ENCODE measurements around the gene ARHGEF1.
A peak's percentile ranks its signal among the peaks of the same experiment; 100 is the strongest.

The ARHGEF1 gene

GRCh38 chr19:41930322-41930722 lies 47.3 kb downstream of the ARHGEF1 start:
- TF ChIP-seq, protein P1, sequence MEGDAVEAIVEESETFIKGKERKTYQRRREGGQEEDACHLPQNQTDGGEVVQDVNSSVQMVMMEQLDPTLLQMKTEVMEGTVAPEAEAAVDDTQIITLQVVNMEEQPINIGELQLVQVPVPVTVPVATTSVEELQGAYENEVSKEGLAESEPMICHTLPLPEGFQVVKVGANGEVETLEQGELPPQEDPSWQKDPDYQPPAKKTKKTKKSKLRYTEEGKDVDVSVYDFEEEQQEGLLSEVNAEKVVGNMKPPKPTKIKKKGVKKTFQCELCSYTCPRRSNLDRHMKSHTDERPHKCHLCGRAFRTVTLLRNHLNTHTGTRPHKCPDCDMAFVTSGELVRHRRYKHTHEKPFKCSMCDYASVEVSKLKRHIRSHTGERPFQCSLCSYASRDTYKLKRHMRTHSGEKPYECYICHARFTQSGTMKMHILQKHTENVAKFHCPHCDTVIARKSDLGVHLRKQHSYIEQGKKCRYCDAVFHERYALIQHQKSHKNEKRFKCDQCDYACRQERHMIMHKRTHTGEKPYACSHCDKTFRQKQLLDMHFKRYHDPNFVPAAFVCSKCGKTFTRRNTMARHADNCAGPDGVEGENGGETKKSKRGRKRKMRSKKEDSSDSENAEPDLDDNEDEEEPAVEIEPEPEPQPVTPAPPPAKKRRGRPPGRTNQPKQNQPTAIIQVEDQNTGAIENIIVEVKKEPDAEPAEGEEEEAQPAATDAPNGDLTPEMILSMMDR (IDR thresholded peaks at IDR 0.05; ENCODE audit: low read depth, low read length): no peak
- no peak for DNase-seq
- Histone ChIP-seq H3K4me3 (ENCODE audit: low read depth, low read length) (no peak overlapping the region), H3K27me3 (ENCODE audit: insufficient read depth, low read depth, severe bottlenecking) (peaks cover 34% of the 10 kb centered on the region), H3K27ac (no peak overlapping the region), H3K9me3 (ENCODE audit: severe bottlenecking) (no peaks in the 10 kb centered on the region), H3K36me3 (no peaks in the 10 kb centered on the region)

GRCh38 chr19:41930926-41931592 lies 48.1 kb downstream of the ARHGEF1 start:
- no peaks in the 10 kb centered on the region for H3K9me3 ChIP-seq (ENCODE audit: severe bottlenecking)
- no peak overlapping the region for H3K4me3 ChIP-seq (ENCODE audit: low read depth, low read length)
- no peak overlapping the region for H3K27ac ChIP-seq
- no peaks in the 10 kb centered on the region for H3K36me3 ChIP-seq
- DNase-seq: peak; percentile 64
- H3K27me3 ChIP-seq (ENCODE audit: insufficient read depth, low read depth, severe bottlenecking): peaks cover 27% of the 10 kb centered on the region
- TF ChIP-seq, protein P1 (IDR thresholded peaks at IDR 0.05; ENCODE audit: low read depth, low read length): peak; percentile 57

DNA sequence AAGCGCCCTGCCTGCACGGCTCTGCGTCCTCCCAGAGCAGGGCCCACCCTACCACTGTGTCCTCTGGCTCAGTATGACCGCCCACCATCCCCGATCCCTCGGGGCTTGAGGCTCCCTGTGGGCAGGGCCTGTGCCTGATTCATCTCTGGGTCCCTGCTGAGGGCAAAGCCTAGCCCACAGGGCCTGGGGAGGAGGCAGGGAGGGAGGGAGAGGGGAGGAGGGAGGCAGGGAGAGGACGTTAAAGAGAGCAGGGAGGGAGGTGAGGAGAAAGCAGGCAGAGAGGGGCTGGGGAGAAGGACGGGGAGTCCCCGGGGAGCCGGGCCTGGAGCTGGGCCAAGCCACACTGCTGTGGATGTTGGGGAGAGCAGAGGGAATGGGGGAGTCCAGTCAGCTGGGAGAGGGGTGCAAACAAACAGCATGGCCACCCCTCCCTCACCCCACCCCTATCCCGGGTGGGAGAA lies 49.3 kb downstream of the ARHGEF1 start:
- Histone ChIP-seq H3K4me3 (ENCODE audit: low read depth, low read length) (no peak overlapping the region), H3K9me3 (ENCODE audit: severe bottlenecking) (no peaks in the 10 kb centered on the region), H3K36me3 (no peaks in the 10 kb centered on the region), H3K27me3 (ENCODE audit: insufficient read depth, low read depth, severe bottlenecking) (peaks cover 16% of the 10 kb centered on the region), H3K27ac (no peak overlapping the region)
- TF ChIP-seq, protein P1 (IDR thresholded peaks at IDR 0.05; ENCODE audit: low read depth, low read length): no peak
- no peak for DNase-seq

DNA sequence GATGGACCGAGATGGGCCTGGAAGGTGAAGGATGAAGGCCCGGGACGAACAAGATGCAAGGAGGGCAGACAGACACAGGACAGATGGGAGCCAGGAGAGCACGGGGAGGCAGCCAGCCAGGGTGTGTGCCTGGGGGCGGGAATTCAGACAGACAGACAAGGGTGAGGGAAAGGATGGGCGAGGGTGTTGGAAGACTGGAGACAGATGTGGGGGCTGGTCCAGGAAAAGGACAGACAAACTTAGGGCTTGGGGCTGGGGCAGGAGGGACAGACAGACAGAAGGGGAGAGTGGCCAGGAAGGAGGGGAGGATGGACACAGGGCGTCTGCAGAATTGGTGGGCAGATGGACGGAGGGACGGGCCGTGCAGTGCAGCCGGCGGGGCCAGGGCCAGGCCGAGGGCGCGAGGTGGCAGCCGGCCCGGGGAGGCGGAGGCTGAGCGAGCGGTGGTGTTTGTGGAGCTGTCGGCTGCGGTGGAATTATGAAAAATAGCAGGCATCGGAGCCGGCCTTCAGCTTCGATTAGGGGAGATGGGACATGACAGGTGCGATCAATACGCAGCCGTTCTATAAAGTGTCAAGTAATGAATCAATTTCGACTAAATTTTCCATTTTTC lies 49.8 kb downstream of the ARHGEF1 start:
- no peak overlapping the region for H3K4me3 ChIP-seq (ENCODE audit: low read depth, low read length)
- TF ChIP-seq, protein P1 (IDR thresholded peaks at IDR 0.05; ENCODE audit: low read depth, low read length): no peak
- no peaks in the 10 kb centered on the region for H3K9me3 ChIP-seq (ENCODE audit: severe bottlenecking)
- no peak for DNase-seq
- peaks cover 13% of the 10 kb centered on the region for H3K27me3 ChIP-seq (ENCODE audit: insufficient read depth, low read depth, severe bottlenecking)
- no peak overlapping the region for H3K27ac ChIP-seq
- no peaks in the 10 kb centered on the region for H3K36me3 ChIP-seq

- Histone ChIP-seq H3K36me3 (no peaks in the 10 kb centered on the region), H3K27me3 (ENCODE audit: insufficient read depth, low read depth, severe bottlenecking) (peaks cover 10% of the 10 kb centered on the region), H3K9me3 (ENCODE audit: severe bottlenecking) (no peaks in the 10 kb centered on the region), H3K27ac (no peak overlapping the region), H3K4me3 (ENCODE audit: low read depth, low read length) (no peak overlapping the region)
- no peak for DNase-seq
- TF ChIP-seq, protein P1 (IDR thresholded peaks at IDR 0.05; ENCODE audit: low read depth, low read length): no peak
These were observed 50.9 kb downstream of the ARHGEF1 start for GRCh38 chr19:41933693-41934426.

All from WERI-Rb-1 (cell line).